Inferior parietal cortex (tissue), 1 donor: ENCODE data around the gene FLCN.

Source experiments
- DNase-seq: peaks from one replicate; pipeline ENCODE4 v3.0.0-alpha.2; 2016; ENCODE audit errors: extremely low spot score

The FLCN gene

DNA sequence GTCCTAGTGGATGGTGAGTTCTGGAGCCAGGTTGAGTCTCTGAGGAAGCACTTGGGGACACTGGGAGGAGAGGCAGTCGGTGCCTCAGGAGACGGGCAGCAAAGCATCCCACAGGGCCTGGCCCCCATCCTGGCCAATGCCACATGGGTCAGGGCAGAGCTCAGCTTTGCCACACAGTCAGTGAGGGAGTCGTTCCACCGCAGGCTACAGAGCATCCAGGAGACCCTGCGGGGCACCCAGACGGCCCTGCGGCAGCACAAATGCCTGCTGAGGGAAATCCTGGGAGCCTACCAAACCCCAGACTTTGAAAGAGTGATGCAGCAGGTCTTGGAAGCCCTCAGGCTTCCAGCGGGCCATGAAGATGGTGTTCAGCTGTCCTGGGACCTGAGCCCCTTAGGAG, 70.5 kb downstream of the FLCN start:
- DNase-seq: no peak

GRCh38 chr17:17165666-17166308, 71.2 kb downstream of the FLCN start:
- DNase-seq: no peak

DNA sequence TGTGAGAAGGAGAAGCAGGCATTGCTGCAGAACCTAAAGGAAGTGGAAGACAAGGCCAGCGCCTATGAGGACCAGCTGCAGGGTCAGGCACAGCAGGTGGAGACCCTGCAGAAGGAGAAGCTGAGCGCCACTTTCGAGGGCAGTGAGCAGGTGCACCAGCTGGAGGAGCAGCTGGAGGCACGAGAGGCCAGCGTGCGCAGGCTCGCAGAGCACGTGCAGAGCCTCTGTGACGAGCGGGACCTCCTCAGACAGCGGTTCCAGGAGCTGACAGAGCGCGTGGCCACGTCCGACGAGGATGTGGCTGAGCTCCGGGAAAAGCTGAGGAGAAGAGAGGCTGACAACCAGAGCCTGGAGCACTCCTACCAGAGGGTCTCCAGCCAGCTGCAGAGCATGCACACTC, 72.3 kb downstream of the FLCN start:
- no peak for DNase-seq

DNA sequence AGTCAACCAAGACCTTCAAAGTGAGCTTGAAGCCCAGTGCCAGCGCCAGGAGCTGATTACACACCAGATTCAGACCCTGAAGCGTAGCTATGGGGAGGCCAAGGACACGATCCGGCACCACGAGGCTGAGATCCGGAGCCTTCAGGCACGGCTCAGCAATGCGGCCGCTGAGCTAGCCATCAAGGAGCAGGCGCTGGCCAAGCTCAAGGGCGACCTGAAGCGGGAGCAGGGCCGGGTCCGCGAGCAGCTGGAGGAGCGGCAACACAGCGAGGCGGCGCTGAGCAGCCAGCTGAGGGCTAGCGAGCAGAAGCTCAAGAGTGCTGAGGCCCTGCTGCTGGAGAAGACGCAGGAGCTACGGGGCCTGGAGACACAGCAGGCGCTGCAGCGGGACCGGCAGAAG, 72.8 kb downstream of the FLCN start:
- DNase-seq: no peak
